Breast epithelium (tissue), 3 donors: ENCODE measurements around the gene STK32A.

Experiments
- CTCF ChIP-seq, 3 donors: fragments of 450-650 bp; IDR thresholded peaks; one replicate each; pipeline ENCODE4 v1.5.1; 2016 to 2017; ENCODE audit warnings: antibody characterized with exemption in 3 of 3, mild to moderate bottlenecking in 3 of 3, moderate library complexity in 3 of 3
- POLR2A ChIP-seq: fragments of 450-650 bp; IDR thresholded peaks from one replicate; pipeline ENCODE4 v1.6.1; 2016; ENCODE audit warnings: antibody characterized with exemption, mild to moderate bottlenecking, moderate library complexity

GRCh38 chr5:147387109-147387508 is 152.3 kb downstream of the STK32A start:
- TF ChIP-seq POLR2A = no peak
- no peak for TF ChIP-seq CTCF (IDR thresholded peaks at IDR 0.05)
